Activated CD4-positive, alpha-beta T cell treated with anti-CD3 and anti-CD28 coated beads for 48 hours (primary cell): Measurements from ENCODE around the gene KLF13.

Experiments
- DNase-seq: peaks from one replicate; pipeline ENCODE4 v3.0.0-alpha.2; 2020

KLF13 gene

GRCh38 chr15:31405200-31405920, 78.7 kb downstream of the KLF13 start:
- no peak for DNase-seq

- DNase-seq: no peak
Observed at GRCh38 chr15:31407376-31407775, 80.7 kb downstream of the KLF13 start.

- DNase-seq: no peak
Observed at GRCh38 chr15:31407851-31408250, 81.2 kb downstream of the KLF13 start.

GRCh38 chr15:31408724-31409123, 82.1 kb downstream of the KLF13 start:
- no peak for DNase-seq

GRCh38 chr15:31409171-31409570, 82.5 kb downstream of the KLF13 start:
- DNase-seq: no peak

GRCh38 chr15:31412824-31413223, 86.2 kb downstream of the KLF13 start:
- no peak for DNase-seq

GRCh38 chr15:31415201-31415600, 88.6 kb downstream of the KLF13 start:
- no peak for DNase-seq

GRCh38 chr15:31419820-31420219, 93.2 kb downstream of the KLF13 start:
- DNase-seq: no peak

- DNase-seq: no peak
Observed at GRCh38 chr15:31427411-31427810, 100.8 kb downstream of the KLF13 start.
